HL-60/S4 treated with phorbol 12-myristate 13-acetate at 8.2 ng/mL for 4 days and 3 days (cell line): Measurements from ENCODE around the gene SUPT3H.
"Not testable (repeated sequence)": the region's sequence is repeated elsewhere in the genome, so short reads cannot be mapped to it uniquely, and the experiment has no call there.

ENCODE experiments used
- in situ Hi-C: fragments of 300-500 bp; cut with MboI; formaldehyde crosslinking; loops from 2 replicates; pipeline ENCODE4 v1.15.0; 2022; ENCODE audit warnings: low sequenced_read_pairs

Gene SUPT3H

GRCh38 chr6:44920952-44921491 is 456.7 kb downstream of the SUPT3H start:
- in situ Hi-C loops, result no loop called here

- in situ Hi-C loops, result no loop called here
Measured at GRCh38 chr6:44918671-44919296, 458.9 kb downstream of the SUPT3H start.

GRCh38 chr6:44917430-44917829 is 460.3 kb downstream of the SUPT3H start:
- in situ Hi-C loops, result no loop called here

- in situ Hi-C loops, result no loop called here
Measured at GRCh38 chr6:44915111-44915510, 462.6 kb downstream of the SUPT3H start.

GRCh38 chr6:44914141-44914540 is 463.6 kb downstream of the SUPT3H start:
- in situ Hi-C loops, result no loop called here

- in situ Hi-C loops, result no loop called here
Measured at GRCh38 chr6:44906761-44907160, 471.0 kb downstream of the SUPT3H start.

GRCh38 chr6:44900358-44900757 is 477.4 kb downstream of the SUPT3H start:
- in situ Hi-C loops, result not testable (repeated sequence)

- in situ Hi-C loops, result no loop called here
Measured at GRCh38 chr6:44898296-44898930, 479.3 kb downstream of the SUPT3H start.

- in situ Hi-C loops, result no loop called here
Measured at GRCh38 chr6:44897316-44897715, 480.4 kb downstream of the SUPT3H start.

GRCh38 chr6:44896701-44897100 is 481.0 kb downstream of the SUPT3H start:
- in situ Hi-C loops, result no loop called here

GRCh38 chr6:44892579-44892978 is 485.2 kb downstream of the SUPT3H start:
- in situ Hi-C loops, result no loop called here

- in situ Hi-C loops, result not testable (repeated sequence)
Measured at GRCh38 chr6:44879071-44879470, 498.7 kb downstream of the SUPT3H start.

- in situ Hi-C loops, result not testable (repeated sequence)
Measured at GRCh38 chr6:44876638-44877037, 501.1 kb downstream of the SUPT3H start.

- in situ Hi-C loops, result no loop called here
Measured at GRCh38 chr6:44869321-44869897, 508.3 kb downstream of the SUPT3H start.

GRCh38 chr6:44868910-44869309 is 508.8 kb downstream of the SUPT3H start:
- in situ Hi-C loops, result no loop called here

- in situ Hi-C loops, result no loop called here
Measured at GRCh38 chr6:44868335-44868668, 509.4 kb downstream of the SUPT3H start.

GRCh38 chr6:44867571-44868334 is 510.0 kb downstream of the SUPT3H start:
- in situ Hi-C loops, result no loop called here

- in situ Hi-C loops, result not testable (repeated sequence)
Measured at GRCh38 chr6:44865184-44865583, 512.5 kb downstream of the SUPT3H start.

GRCh38 chr6:44859901-44860410 is 517.8 kb downstream of the SUPT3H start:
- in situ Hi-C loops, result no loop called here

GRCh38 chr6:44858998-44859397 is 518.7 kb downstream of the SUPT3H start:
- in situ Hi-C loops, result no loop called here

- in situ Hi-C loops, result no loop called here
Measured at GRCh38 chr6:44856479-44856878, 521.3 kb downstream of the SUPT3H start.
